Fibroblast of pulmonary artery (primary cell): Measurements from ENCODE around the gene LMNA.

Source experiments
- DNase-seq: peaks from one replicate; pipeline ENCODE4 v3.0.0-alpha.2; 2010; ENCODE audit warnings: low read depth
- H3K4me3 ChIP-seq: replicated peaks from 2 replicates; pipeline ENCODE4 v1.5.1; 2011; ENCODE audit warnings: low read depth, mild to moderate bottlenecking, control low read depth, low read length, moderate library complexity
- CTCF ChIP-seq: IDR thresholded peaks from 2 replicates; pipeline ENCODE4 v1.5.1; 2011; ENCODE audit warnings: mild to moderate bottlenecking, control low read depth, low read length, inconsistent platforms; ENCODE audit errors: missing control alignments

Gene LMNA

GRCh38 chr1:156090138-156090839 lies 24.2 kb upstream of the LMNA start:
- TF ChIP-seq CTCF: no peak
- no peak for DNase-seq
- no peak overlapping the region for H3K4me3 ChIP-seq

GRCh38 chr1:156090840-156091188 lies 23.7 kb upstream of the LMNA start:
- no peak overlapping the region for H3K4me3 ChIP-seq
- peak; percentile 61 for TF ChIP-seq CTCF
- peak; percentile 84 for DNase-seq

GRCh38 chr1:156091610-156092009 lies 22.9 kb upstream of the LMNA start:
- TF ChIP-seq CTCF: no peak
- no peak for DNase-seq
- no peak overlapping the region for H3K4me3 ChIP-seq

GRCh38 chr1:156095906-156096508 lies 18.5 kb upstream of the LMNA start:
- no peak for TF ChIP-seq CTCF
- H3K4me3 ChIP-seq: no peak overlapping the region
- no peak for DNase-seq

- TF ChIP-seq CTCF: peak; percentile 97
- peak; percentile 86 for DNase-seq
- no peak overlapping the region for H3K4me3 ChIP-seq
Observed at GRCh38 chr1:156096640-156097391, 17.7 kb upstream of the LMNA start.

GRCh38 chr1:156097499-156098178 lies 16.9 kb upstream of the LMNA start:
- H3K4me3 ChIP-seq: no peak overlapping the region
- no peak for DNase-seq
- no peak for TF ChIP-seq CTCF
